Liver (tissue), 9 donors: Measurements from ENCODE around the gene PLD3. TPM values are rescaled to one million over a fixed set of nuclear protein-coding genes. Genes with fewer than 3 reads are reported as not detected.

Experiments used
- DNase-seq: peaks from one replicate; pipeline ENCODE4 v3.0.0-alpha.2; 2017; ENCODE audit warnings: low spot score
- H3K27ac ChIP-seq, 2 donors: one replicate each; pipeline ENCODE4 v1.7.0; 2013; ENCODE audit warnings: inconsistent platforms in 2 of 2, low read length in 2 of 2, control low read depth in 1 of 2, low read depth in 1 of 2, mild to moderate bottlenecking in 1 of 2
- H3K27me3 ChIP-seq, 4 donors: one replicate each; pipeline versions ENCODE4 v1.6.1 to v1.7.0; 2013; ENCODE audit warnings: low read length in 3 of 4, inconsistent platforms in 1 of 4, mild to moderate bottlenecking in 1 of 4, moderate library complexity in 1 of 4; ENCODE audit not compliant: control insufficient read depth in 4 of 4, insufficient read depth in 4 of 4
- H3K36me3 ChIP-seq, 4 donors: one replicate each; pipeline versions ENCODE4 v1.6.1 to v1.7.0; 2013; ENCODE audit warnings: low read length in 3 of 4, mild to moderate bottlenecking in 3 of 4, low read depth in 1 of 4, moderate library complexity in 1 of 4; ENCODE audit not compliant: control insufficient read depth in 4 of 4, insufficient read depth in 3 of 4
- H3K4me1 ChIP-seq, 4 donors: one replicate each; pipeline versions ENCODE4 v1.6.1 to v1.7.0; 2013; ENCODE audit warnings: low read length in 3 of 4, mild to moderate bottlenecking in 3 of 4, moderate library complexity in 1 of 4; ENCODE audit not compliant: control insufficient read depth in 4 of 4, insufficient read depth in 4 of 4
- H3K4me3 ChIP-seq, 3 donors: one replicate each; pipeline versions ENCODE4 v1.6.1 to v1.7.0; 2013; ENCODE audit warnings: low read length in 3 of 3, control low read depth in 1 of 3, low read depth in 1 of 3, mild to moderate bottlenecking in 1 of 3
- H3K9ac ChIP-seq, 2 donors: one replicate each; pipeline ENCODE4 v1.7.0; 2013; ENCODE audit warnings: low read length in 2 of 2, mild to moderate bottlenecking in 2 of 2, moderate library complexity in 2 of 2, control low read depth in 1 of 2, low read depth in 1 of 2
- H3K9me3 ChIP-seq, 4 donors: one replicate each; pipeline versions ENCODE4 v1.6.1 to v1.7.0; 2013; ENCODE audit warnings: low read length in 3 of 4; ENCODE audit not compliant: control insufficient read depth in 4 of 4
- EGR1 ChIP-seq, 2 donors: IDR thresholded peaks; 2 replicates each; pipeline ENCODE4 v1.6.1; 2016 to 2018; ENCODE audit warnings: antibody characterized with exemption in 2 of 2, low read depth in 2 of 2
- FOXA1 ChIP-seq: IDR thresholded peaks from 2 replicates; pipeline ENCODE4 v1.6.1; 2016; ENCODE audit warnings: antibody characterized with exemption
- GABPA ChIP-seq, 2 donors: IDR thresholded peaks in 1 of 2; conservative IDR thresholded peaks in 1 of 2; 2 replicates each; pipeline ENCODE4 v1.6.1; 2016; ENCODE audit warnings: antibody characterized with exemption in 2 of 2, mild to moderate bottlenecking in 1 of 2, moderate library complexity in 1 of 2
- HNF4A ChIP-seq, 2 donors: conservative IDR thresholded peaks; 2 replicates each; pipeline ENCODE4 v1.6.1; 2016; ENCODE audit warnings: antibody characterized with exemption in 2 of 2, mild to moderate bottlenecking in 2 of 2
- NR2F2 ChIP-seq: IDR thresholded peaks from 2 replicates; pipeline ENCODE4 v1.6.1; 2016; ENCODE audit warnings: antibody characterized with exemption
- RAD21 ChIP-seq, 2 donors: IDR thresholded peaks; 2 replicates each; pipeline ENCODE4 v1.6.1; 2016; ENCODE audit warnings: antibody characterized with exemption in 2 of 2, mild to moderate bottlenecking in 2 of 2
- RXRA ChIP-seq, 2 donors: IDR thresholded peaks; 2 replicates each; pipeline ENCODE4 v1.6.1; 2017 to 2018; ENCODE audit warnings: antibody characterized with exemption in 2 of 2, mild to moderate bottlenecking in 1 of 2
- SP1 ChIP-seq: IDR thresholded peaks from 2 replicates; pipeline ENCODE4 v1.6.1; 2018; ENCODE audit warnings: antibody characterized with exemption, mild to moderate bottlenecking
- TAF1 ChIP-seq: conservative IDR thresholded peaks from 2 replicates; pipeline ENCODE4 v1.6.1; 2016; ENCODE audit warnings: antibody characterized with exemption, mild to moderate bottlenecking
- ZBTB33 ChIP-seq: IDR thresholded peaks from 2 replicates; pipeline ENCODE4 v1.6.1; 2016; ENCODE audit warnings: antibody characterized with exemption
- WGBS: extraction: QIAGEN DNeasy Blood & Tissue Kit; methylation state at CpG from one replicate; pipeline ENCODE4 v1.1.7; 2013; 5-methylcytosine and 5-hydroxymethylcytosine counted together
- polyA plus RNA-seq, 2 donors: library from polyadenylated mRNA; stranded (reverse) in 1 of 2; unstranded in 1 of 2; fragments of 200-250 nt in 1 of 2; fragments of >200 nt in 1 of 2; fragmentation: Nextera tagmentation in 1 of 2; extraction: Ambion mirVana in 1 of 2; gene quantifications; one replicate each; pipeline versions ENCODE4 v1.2.1 to v1.2.3, GENCODE V29; 2013 to 2015
- total RNA-seq, 2 donors: library from RNA; depleted of rRNA; stranded (reverse); fragments of >200 nt; gene quantifications; one replicate each; pipeline ENCODE4 v1.2.3, GENCODE V29; 2014
- TF ChIP-seq, protein P1 (sequence below): IDR thresholded peaks from 2 replicates; pipeline ENCODE4 v1.6.1; 2016; ENCODE audit warnings: antibody characterized with exemption
- TF ChIP-seq, protein P2 (sequence below): IDR thresholded peaks from 2 replicates; pipeline ENCODE4 v1.6.1; 2016; ENCODE audit warnings: antibody characterized with exemption, mild to moderate bottlenecking
- TF ChIP-seq, protein P3 (sequence below): IDR thresholded peaks from 2 replicates; pipeline ENCODE4 v1.6.1; 2016; ENCODE audit warnings: antibody characterized with exemption
- TF ChIP-seq, protein P4 (sequence below): fragments of 150-350 bp; IDR thresholded peaks from 2 replicates; pipeline ENCODE4 v1.5.1; 2017; ENCODE audit warnings: improper control_type of control experiment, low read depth, low read length; ENCODE audit not compliant: missing input control
- donor health status: healthy.
- donor health status: healthy.
- donor health status: healthy.
- donor health status: healthy.
- donor health status: healthy.

PLD3 gene
- total and polyA plus RNA-seq, 4 donors, result 56.0 to 125 (median 105) TPM

DNA sequence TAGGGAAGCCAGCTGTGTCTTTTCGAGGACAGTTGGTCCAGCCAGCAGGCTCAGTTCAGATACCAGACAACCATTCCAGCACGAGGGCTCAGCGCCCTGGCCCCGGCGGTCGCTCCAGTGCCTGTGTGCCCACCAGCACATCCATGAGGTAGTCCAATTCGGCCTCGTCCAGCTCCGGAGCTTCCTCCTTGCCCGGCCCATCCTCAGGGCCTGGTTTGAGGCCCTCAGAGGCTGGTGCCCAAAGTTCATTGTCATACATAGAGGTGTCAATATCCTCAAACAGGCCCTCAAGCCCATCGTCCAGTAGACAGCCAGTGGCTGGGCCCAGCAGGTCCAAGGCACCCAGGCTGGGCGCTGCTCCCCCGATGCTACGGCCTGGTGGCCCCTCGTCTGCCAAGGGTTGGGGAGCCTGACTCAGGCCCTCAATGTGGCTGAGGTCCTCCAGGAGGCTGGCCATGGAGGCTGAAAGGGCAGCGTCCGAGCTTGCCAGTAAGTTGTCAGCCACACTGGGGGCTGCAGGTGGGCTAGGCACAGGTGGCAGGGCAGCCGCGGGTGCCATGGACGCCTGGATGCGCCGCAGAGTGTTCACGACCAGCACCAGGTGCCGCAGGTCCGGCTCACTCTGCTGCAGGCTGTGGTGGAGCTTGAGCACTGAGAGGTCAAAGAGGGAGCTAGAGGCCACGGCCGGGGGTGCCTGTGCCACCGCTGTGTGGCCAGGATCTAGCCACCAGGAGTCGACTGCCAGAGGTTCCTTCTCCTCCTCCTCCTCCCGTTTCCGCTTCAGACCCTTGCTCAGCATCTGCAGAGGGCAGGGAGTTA lies 74.5 kb downstream of the PLD3 start:
- Histone ChIP-seq H3K9ac (no peak overlapping the region), H3K27ac (no peak overlapping the region), H3K36me3 (peaks cover 2 to 5% (median 4%) of the 10 kb centered on the region in 4 donors), H3K27me3 (no peaks in the 10 kb centered on the region), H3K4me3 (no peak overlapping the region), H3K9me3 (no peaks in the 10 kb centered on the region), H3K4me1 (peaks cover 0 to 16% (median 10%) of the 10 kb centered on the region in 4 donors)
- WGBS, result 93% methylated on average over 31 of the region's 31 CpGs
- no peak for TF ChIP-seq NR2F2
- TF ChIP-seq, protein P1, sequence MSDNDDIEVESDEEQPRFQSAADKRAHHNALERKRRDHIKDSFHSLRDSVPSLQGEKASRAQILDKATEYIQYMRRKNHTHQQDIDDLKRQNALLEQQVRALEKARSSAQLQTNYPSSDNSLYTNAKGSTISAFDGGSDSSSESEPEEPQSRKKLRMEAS, result no peak
- no peak for TF ChIP-seq EGR1 (IDR thresholded peaks at IDR 0.05; ENCODE audit: low read depth in 2 of 2)
- TF ChIP-seq, protein P2, sequence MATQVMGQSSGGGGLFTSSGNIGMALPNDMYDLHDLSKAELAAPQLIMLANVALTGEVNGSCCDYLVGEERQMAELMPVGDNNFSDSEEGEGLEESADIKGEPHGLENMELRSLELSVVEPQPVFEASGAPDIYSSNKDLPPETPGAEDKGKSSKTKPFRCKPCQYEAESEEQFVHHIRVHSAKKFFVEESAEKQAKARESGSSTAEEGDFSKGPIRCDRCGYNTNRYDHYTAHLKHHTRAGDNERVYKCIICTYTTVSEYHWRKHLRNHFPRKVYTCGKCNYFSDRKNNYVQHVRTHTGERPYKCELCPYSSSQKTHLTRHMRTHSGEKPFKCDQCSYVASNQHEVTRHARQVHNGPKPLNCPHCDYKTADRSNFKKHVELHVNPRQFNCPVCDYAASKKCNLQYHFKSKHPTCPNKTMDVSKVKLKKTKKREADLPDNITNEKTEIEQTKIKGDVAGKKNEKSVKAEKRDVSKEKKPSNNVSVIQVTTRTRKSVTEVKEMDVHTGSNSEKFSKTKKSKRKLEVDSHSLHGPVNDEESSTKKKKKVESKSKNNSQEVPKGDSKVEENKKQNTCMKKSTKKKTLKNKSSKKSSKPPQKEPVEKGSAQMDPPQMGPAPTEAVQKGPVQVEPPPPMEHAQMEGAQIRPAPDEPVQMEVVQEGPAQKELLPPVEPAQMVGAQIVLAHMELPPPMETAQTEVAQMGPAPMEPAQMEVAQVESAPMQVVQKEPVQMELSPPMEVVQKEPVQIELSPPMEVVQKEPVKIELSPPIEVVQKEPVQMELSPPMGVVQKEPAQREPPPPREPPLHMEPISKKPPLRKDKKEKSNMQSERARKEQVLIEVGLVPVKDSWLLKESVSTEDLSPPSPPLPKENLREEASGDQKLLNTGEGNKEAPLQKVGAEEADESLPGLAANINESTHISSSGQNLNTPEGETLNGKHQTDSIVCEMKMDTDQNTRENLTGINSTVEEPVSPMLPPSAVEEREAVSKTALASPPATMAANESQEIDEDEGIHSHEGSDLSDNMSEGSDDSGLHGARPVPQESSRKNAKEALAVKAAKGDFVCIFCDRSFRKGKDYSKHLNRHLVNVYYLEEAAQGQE, result no peak
- no peak for TF ChIP-seq TAF1
- no peak for TF ChIP-seq ZBTB33
- TF ChIP-seq HNF4A (conservative IDR thresholded peaks at IDR 0.05), result no peak
- TF ChIP-seq, protein P3, sequence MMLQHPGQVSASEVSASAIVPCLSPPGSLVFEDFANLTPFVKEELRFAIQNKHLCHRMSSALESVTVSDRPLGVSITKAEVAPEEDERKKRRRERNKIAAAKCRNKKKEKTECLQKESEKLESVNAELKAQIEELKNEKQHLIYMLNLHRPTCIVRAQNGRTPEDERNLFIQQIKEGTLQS, result no peak
- TF ChIP-seq GABPA (IDR thresholded peaks at IDR 0.05 in 1 of 2, conservative IDR thresholded peaks at IDR 0.05 in 1 of 2), result no peak
- no peak for TF ChIP-seq RAD21 (IDR thresholded peaks at IDR 0.05)
- TF ChIP-seq RXRA (IDR thresholded peaks at IDR 0.05), result no peak
- DNase-seq, result no peak

- H3K9me3 ChIP-seq, result no peaks in the 10 kb centered on the region
- no peak overlapping the region for H3K27ac ChIP-seq
- TF ChIP-seq, protein P2, result no peak
- TF ChIP-seq NR2F2 (no peak), SP1 (no peak), FOXA1 (no peak), EGR1 (IDR thresholded peaks at IDR 0.05; ENCODE audit: low read depth in 2 of 2) (no peak), HNF4A (conservative IDR thresholded peaks at IDR 0.05) (no peak)
- TF ChIP-seq, protein P3, result no peak
- TF ChIP-seq, protein P4, sequence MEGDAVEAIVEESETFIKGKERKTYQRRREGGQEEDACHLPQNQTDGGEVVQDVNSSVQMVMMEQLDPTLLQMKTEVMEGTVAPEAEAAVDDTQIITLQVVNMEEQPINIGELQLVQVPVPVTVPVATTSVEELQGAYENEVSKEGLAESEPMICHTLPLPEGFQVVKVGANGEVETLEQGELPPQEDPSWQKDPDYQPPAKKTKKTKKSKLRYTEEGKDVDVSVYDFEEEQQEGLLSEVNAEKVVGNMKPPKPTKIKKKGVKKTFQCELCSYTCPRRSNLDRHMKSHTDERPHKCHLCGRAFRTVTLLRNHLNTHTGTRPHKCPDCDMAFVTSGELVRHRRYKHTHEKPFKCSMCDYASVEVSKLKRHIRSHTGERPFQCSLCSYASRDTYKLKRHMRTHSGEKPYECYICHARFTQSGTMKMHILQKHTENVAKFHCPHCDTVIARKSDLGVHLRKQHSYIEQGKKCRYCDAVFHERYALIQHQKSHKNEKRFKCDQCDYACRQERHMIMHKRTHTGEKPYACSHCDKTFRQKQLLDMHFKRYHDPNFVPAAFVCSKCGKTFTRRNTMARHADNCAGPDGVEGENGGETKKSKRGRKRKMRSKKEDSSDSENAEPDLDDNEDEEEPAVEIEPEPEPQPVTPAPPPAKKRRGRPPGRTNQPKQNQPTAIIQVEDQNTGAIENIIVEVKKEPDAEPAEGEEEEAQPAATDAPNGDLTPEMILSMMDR, result no peak
- no peaks in the 10 kb centered on the region for H3K27me3 ChIP-seq
- H3K36me3 ChIP-seq, result peaks cover 2 to 5% (median 4%) of the 10 kb centered on the region in 4 donors
- no peak for DNase-seq
- no peak overlapping the region for H3K9ac ChIP-seq
- peaks cover 0 to 16% (median 10%) of the 10 kb centered on the region in 4 donors for H3K4me1 ChIP-seq
- 95% methylated on average over 6 of the region's 6 CpGs for WGBS
- no peak overlapping the region for H3K4me3 ChIP-seq
Observed at GRCh38 chr19:40423938-40424337, 75.4 kb downstream of the PLD3 start.
